Osteoblast (primary cell): ENCODE results near the gene SPATA45. TPM values are rescaled to one million over a fixed set of nuclear protein-coding genes. Genes with fewer than 3 reads are reported as not detected.

Experiments used
- DNase-seq: peaks from one replicate; pipeline ENCODE4 v3.0.0; 2011; ENCODE audit warnings: low spot score, mixed read lengths; ENCODE audit not compliant: insufficient read length; ENCODE audit errors: missing footprints
- H2AFZ ChIP-seq: 2 replicates; pipeline ENCODE4 v1.6.0; 2011; ENCODE audit warnings: mild to moderate bottlenecking, low read length
- H3K27ac ChIP-seq: 2 replicates; pipeline ENCODE4 v1.5.1; 2011; ENCODE audit warnings: mild to moderate bottlenecking, low read depth, low read length, moderate library complexity
- H3K27me3 ChIP-seq: 2 replicates; pipeline ENCODE4 v1.6.0; 2012; ENCODE audit warnings: mild to moderate bottlenecking, control low read depth, inconsistent platforms, low read length, moderate library complexity; ENCODE audit not compliant: insufficient read depth
- H3K36me3 ChIP-seq: 2 replicates; pipeline ENCODE4 v1.5.1; 2011; ENCODE audit warnings: mild to moderate bottlenecking, low read length, control low read depth, moderate library complexity; ENCODE audit not compliant: insufficient read depth
- H3K4me1 ChIP-seq: 2 replicates; pipeline ENCODE4 v1.5.1; 2011; ENCODE audit warnings: mild to moderate bottlenecking, low read length, control low read depth, moderate library complexity; ENCODE audit not compliant: insufficient read depth
- H3K4me2 ChIP-seq: 2 replicates; pipeline ENCODE4 v1.6.0; 2011; ENCODE audit warnings: mild to moderate bottlenecking, low read length; ENCODE audit not compliant: insufficient read depth
- H3K4me3 ChIP-seq: fragments of 200-600 bp; sonication (generic); 3 replicates; pipeline ENCODE4 v1.5.1; 2012; ENCODE audit warnings: mild to moderate bottlenecking, low read length, inconsistent platforms; ENCODE audit not compliant: insufficient read depth
- H3K79me2 ChIP-seq: 2 replicates; pipeline ENCODE4 v1.6.0; 2012; ENCODE audit warnings: mild to moderate bottlenecking, low read length, control low read depth, inconsistent platforms; ENCODE audit not compliant: insufficient read depth
- H3K9me3 ChIP-seq: 2 replicates; pipeline ENCODE4 v1.5.1; 2011; ENCODE audit warnings: low read depth, low read length, control low read depth
- H4K20me1 ChIP-seq: 2 replicates; pipeline ENCODE4 v1.6.0; 2012; ENCODE audit warnings: mild to moderate bottlenecking, low read length, control low read depth; ENCODE audit not compliant: insufficient read depth
- small RNA-seq: library from RNA; depleted of rRNA; stranded (forward); fragments of <200 nt; gene quantifications from one replicate; pipeline ENCODE3, GENCODE V24; 2012
- total RNA-seq: library from RNA; depleted of rRNA; stranded (reverse); fragments of >200 nt; gene quantifications from 2 replicates; pipeline ENCODE4 v1.2.3, GENCODE V29; 2012
- TF ChIP-seq, protein P1 (sequence below): IDR thresholded peaks from 2 replicates; pipeline ENCODE4 v1.5.1; 2011; ENCODE audit warnings: mild to moderate bottlenecking, low read depth, low read length, moderate library complexity; ENCODE audit errors: extremely low read depth

The SPATA45 gene
- total RNA-seq, 1 donor, result not detected

- H3K4me2 ChIP-seq, result no peak overlapping the region
- H3K27me3 ChIP-seq, result no peaks in the 10 kb centered on the region
- no peaks in the 10 kb centered on the region for H3K79me2 ChIP-seq
- H4K20me1 ChIP-seq, result no peaks in the 10 kb centered on the region
- H3K4me3 ChIP-seq, result no peak overlapping the region
- H3K36me3 ChIP-seq, result peaks cover 11% of the 10 kb centered on the region
- H2AFZ ChIP-seq, result no peak overlapping the region
- H3K4me1 ChIP-seq, result no peaks in the 10 kb centered on the region
- no peaks in the 10 kb centered on the region for H3K9me3 ChIP-seq
- TF ChIP-seq, protein P1, sequence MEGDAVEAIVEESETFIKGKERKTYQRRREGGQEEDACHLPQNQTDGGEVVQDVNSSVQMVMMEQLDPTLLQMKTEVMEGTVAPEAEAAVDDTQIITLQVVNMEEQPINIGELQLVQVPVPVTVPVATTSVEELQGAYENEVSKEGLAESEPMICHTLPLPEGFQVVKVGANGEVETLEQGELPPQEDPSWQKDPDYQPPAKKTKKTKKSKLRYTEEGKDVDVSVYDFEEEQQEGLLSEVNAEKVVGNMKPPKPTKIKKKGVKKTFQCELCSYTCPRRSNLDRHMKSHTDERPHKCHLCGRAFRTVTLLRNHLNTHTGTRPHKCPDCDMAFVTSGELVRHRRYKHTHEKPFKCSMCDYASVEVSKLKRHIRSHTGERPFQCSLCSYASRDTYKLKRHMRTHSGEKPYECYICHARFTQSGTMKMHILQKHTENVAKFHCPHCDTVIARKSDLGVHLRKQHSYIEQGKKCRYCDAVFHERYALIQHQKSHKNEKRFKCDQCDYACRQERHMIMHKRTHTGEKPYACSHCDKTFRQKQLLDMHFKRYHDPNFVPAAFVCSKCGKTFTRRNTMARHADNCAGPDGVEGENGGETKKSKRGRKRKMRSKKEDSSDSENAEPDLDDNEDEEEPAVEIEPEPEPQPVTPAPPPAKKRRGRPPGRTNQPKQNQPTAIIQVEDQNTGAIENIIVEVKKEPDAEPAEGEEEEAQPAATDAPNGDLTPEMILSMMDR, result no peak
- H3K27ac ChIP-seq, result no peak overlapping the region
- DNase-seq, result no peak
Measured at GRCh38 chr1:212780759-212781158, 66.7 kb downstream of the SPATA45 start.

Small RNA genes within 50 kb of the gene (small RNA-seq; reads per million reads assigned to genes)
- gene AC104333.1 (not detected), gene AC104333.2 (not detected)

Other genes starting within 250 kb of the SPATA45 start
- gene ATF3, start 238.9 kb downstream of the SPATA45 start, total RNA-seq, result 3.2 and 3.6 TPM in 2 replicates
- gene BATF3, start 147.8 kb downstream of the SPATA45 start, total RNA-seq, result 0.36 and 0.59 TPM in 2 replicates
- 28.2 and 29.8 TPM in 2 replicates for gene NSL1, start 55.9 kb downstream of the SPATA45 start, total RNA-seq
- 14.1 and 18.3 TPM in 2 replicates for gene TATDN3, start 55.8 kb downstream of the SPATA45 start, total RNA-seq
- gene FLVCR1, start 10.6 kb upstream of the SPATA45 start, total RNA-seq, result 5.4 and 11.2 TPM in 2 replicates
- gene VASH2, start 102.9 kb upstream of the SPATA45 start, total RNA-seq, result 1.1 and 2.1 TPM in 2 replicates
- 46.3 and 59.2 TPM in 2 replicates for gene ANGEL2, start 168.2 kb upstream of the SPATA45 start, total RNA-seq
- 35.1 and 44.2 TPM in 2 replicates for gene RPS6KC1, start 203.6 kb upstream of the SPATA45 start, total RNA-seq